HG03442 (cell line): ENCODE measurements around the gene ARMH4.

Source experiments
- ATAC-seq: cut with Tn5 transposase; IDR thresholded peaks from one replicate; pipeline ENCODE4 v1.9.1; 2021; ENCODE audit warnings: mild to moderate bottlenecking, moderate library complexity; ENCODE audit not compliant: unreplicated experiment

Gene ARMH4

GRCh38 chr14:58100735-58101368 lies 51.2 kb downstream of the ARMH4 start:
- ATAC-seq, result no peak

GRCh38 chr14:58099682-58100081 lies 52.3 kb downstream of the ARMH4 start:
- no peak for ATAC-seq

GRCh38 chr14:58098507-58098906 lies 53.5 kb downstream of the ARMH4 start:
- ATAC-seq, result no peak

- ATAC-seq, result no peak
Observed at GRCh38 chr14:58096731-58097130, 55.3 kb downstream of the ARMH4 start.

GRCh38 chr14:58091883-58092630 lies 60.0 kb downstream of the ARMH4 start:
- no peak for ATAC-seq

- no peak for ATAC-seq
Observed at GRCh38 chr14:58089612-58090011, 62.4 kb downstream of the ARMH4 start.

GRCh38 chr14:58088961-58089360 lies 63.1 kb downstream of the ARMH4 start:
- ATAC-seq, result no peak

GRCh38 chr14:58085877-58086276 lies 66.1 kb downstream of the ARMH4 start:
- ATAC-seq, result no peak

- no peak for ATAC-seq
Observed at GRCh38 chr14:58082491-58083098, 69.4 kb downstream of the ARMH4 start.

GRCh38 chr14:58082011-58082410 lies 70.0 kb downstream of the ARMH4 start:
- no peak for ATAC-seq

GRCh38 chr14:58078471-58078870 lies 73.5 kb downstream of the ARMH4 start:
- no peak for ATAC-seq

GRCh38 chr14:58078068-58078467 lies 73.9 kb downstream of the ARMH4 start:
- no peak for ATAC-seq

- ATAC-seq, result no peak
Observed at GRCh38 chr14:58077621-58078020, 74.4 kb downstream of the ARMH4 start.

- no peak for ATAC-seq
Observed at GRCh38 chr14:58073516-58073915, 78.5 kb downstream of the ARMH4 start.

GRCh38 chr14:58072288-58073071 lies 79.5 kb downstream of the ARMH4 start:
- peak; percentile 88 for ATAC-seq

GRCh38 chr14:58071341-58071740 lies 80.7 kb downstream of the ARMH4 start:
- no peak for ATAC-seq

- no peak for ATAC-seq
Observed at GRCh38 chr14:58068306-58068705, 83.7 kb downstream of the ARMH4 start.

- ATAC-seq, result no peak
Observed at GRCh38 chr14:58066115-58066514, 85.9 kb downstream of the ARMH4 start.

GRCh38 chr14:58061581-58061980 lies 90.4 kb downstream of the ARMH4 start:
- no peak for ATAC-seq

GRCh38 chr14:58060898-58061297 lies 91.1 kb downstream of the ARMH4 start:
- no peak for ATAC-seq

GRCh38 chr14:58060077-58060476 lies 91.9 kb downstream of the ARMH4 start:
- no peak for ATAC-seq
